NOMO-1 treated with DMSO at 0.1 percent for 48 hours (cell line): Measurements from ENCODE around the gene THTPA.

Source experiments
- DNase-seq: peaks from one replicate; lab custom pipeline; 2025; ENCODE audit not compliant: unreplicated experiment; lab: John Stamatoyannopoulos, UW

Gene THTPA

GRCh38 chr14:23567186-23568020 lies 11.3 kb downstream of the THTPA start, which contains the start of gene AP1G2:
AP1G2 (minus strand) TSS chr14:23567791; CDS start chr14:23567314, 477 bp downstream.
- peak; percentile 87 for DNase-seq

- no peak for DNase-seq
These were observed 12.0 kb downstream of the THTPA start for GRCh38 chr14:23568021-23568599.

- peak; percentile 32 for DNase-seq
These were observed 12.7 kb downstream of the THTPA start for GRCh38 chr14:23568600-23569331.

- DNase-seq = no peak
These were observed 13.5 kb downstream of the THTPA start for GRCh38 chr14:23569443-23570151.

GRCh38 chr14:23570806-23571483 lies 14.9 kb downstream of the THTPA start:
- DNase-seq = no peak

- DNase-seq = no peak
These were observed 15.8 kb downstream of the THTPA start for GRCh38 chr14:23571701-23572523.

GRCh38 chr14:23572524-23572828 lies 16.4 kb downstream of the THTPA start:
- no peak for DNase-seq

- DNase-seq = peak; percentile 46
These were observed 16.8 kb downstream of the THTPA start for GRCh38 chr14:23572836-23573235.

GRCh38 chr14:23573384-23574015 lies 17.4 kb downstream of the THTPA start:
- DNase-seq = no peak

GRCh38 chr14:23577004-23577681 lies 21.1 kb downstream of the THTPA start:
- no peak for DNase-seq

GRCh38 chr14:23577710-23578392 lies 21.8 kb downstream of the THTPA start:
- no peak for DNase-seq

GRCh38 chr14:23578560-23579310 lies 22.7 kb downstream of the THTPA start, which contains the start of gene JPH4:
JPH4 (minus strand) TSS chr14:23578790; CDS start chr14:23577453, 1,337 bp downstream.
- DNase-seq = no peak

- no peak for DNase-seq
These were observed 23.2 kb downstream of the THTPA start for GRCh38 chr14:23579311-23579630.

- DNase-seq = no peak
These were observed 23.7 kb downstream of the THTPA start for GRCh38 chr14:23579739-23580138.

GRCh38 chr14:23580152-23580926 lies 24.3 kb downstream of the THTPA start:
- DNase-seq = no peak

GRCh38 chr14:23580948-23581281 lies 24.8 kb downstream of the THTPA start:
- DNase-seq = no peak
